ENCODE data around the gene MMEL1.
"Not testable (repeated sequence)": the region's sequence is repeated elsewhere in the genome, so short reads cannot be mapped to it uniquely, and the experiment has no call there.

MMEL1 gene, protein sequence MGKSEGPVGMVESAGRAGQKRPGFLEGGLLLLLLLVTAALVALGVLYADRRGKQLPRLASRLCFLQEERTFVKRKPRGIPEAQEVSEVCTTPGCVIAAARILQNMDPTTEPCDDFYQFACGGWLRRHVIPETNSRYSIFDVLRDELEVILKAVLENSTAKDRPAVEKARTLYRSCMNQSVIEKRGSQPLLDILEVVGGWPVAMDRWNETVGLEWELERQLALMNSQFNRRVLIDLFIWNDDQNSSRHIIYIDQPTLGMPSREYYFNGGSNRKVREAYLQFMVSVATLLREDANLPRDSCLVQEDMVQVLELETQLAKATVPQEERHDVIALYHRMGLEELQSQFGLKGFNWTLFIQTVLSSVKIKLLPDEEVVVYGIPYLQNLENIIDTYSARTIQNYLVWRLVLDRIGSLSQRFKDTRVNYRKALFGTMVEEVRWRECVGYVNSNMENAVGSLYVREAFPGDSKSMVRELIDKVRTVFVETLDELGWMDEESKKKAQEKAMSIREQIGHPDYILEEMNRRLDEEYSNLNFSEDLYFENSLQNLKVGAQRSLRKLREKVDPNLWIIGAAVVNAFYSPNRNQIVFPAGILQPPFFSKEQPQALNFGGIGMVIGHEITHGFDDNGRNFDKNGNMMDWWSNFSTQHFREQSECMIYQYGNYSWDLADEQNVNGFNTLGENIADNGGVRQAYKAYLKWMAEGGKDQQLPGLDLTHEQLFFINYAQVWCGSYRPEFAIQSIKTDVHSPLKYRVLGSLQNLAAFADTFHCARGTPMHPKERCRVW

DNA sequence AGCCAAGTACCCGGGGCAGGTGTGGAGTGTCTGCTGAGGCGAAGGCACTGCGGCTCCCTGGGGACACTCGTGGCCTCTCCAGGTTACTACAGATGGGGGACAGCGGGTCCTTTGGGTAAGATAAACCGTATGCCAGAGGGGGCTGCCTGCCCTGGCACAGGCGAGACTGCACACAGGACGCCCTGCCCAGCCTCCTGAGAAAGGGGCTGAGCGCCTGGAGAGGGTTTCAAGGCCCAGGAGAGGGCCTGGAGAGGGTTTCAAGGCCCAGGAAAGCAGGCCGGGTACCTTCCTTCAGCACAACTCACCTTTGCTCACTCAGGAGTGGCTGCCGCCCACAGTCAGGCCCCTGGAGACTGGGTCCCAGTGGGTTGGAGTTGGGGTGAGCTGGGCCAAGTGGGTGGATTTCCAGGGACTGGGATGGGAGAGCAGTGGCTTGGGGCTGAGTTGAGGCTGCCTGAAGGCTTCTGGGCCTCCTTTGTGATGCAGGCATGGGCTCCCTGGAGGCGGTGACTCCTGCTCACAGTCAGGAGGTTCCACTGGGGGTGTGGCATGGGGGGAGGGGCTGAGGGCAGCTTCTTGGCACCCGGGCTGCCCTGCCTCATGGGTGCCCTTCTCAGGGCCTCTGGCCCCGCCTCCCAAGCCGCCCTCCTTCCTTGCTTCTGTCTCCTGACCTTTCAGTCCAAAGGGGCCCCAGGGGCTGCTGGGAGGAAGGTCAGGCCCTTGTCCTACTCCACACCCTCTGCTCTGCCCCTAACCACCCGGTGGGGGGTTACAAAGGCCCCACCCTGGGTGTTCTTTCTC lies at the start of gene MMEL1:
Gene MMEL1 (minus strand): TSS at position 456 of the 801 bp plus-strand sequence. CDS start 3,532 bp downstream, outside the sequence.
- ChIA-PET CTCF (interaction anchor here (0.8 kb wide), 1 partner anchor 184 kb away, joined by 3 read pairs; no protein-coding TSS in a partner anchor), POLR2A (no interaction called here)
- TF ChIP-seq, protein P1, sequence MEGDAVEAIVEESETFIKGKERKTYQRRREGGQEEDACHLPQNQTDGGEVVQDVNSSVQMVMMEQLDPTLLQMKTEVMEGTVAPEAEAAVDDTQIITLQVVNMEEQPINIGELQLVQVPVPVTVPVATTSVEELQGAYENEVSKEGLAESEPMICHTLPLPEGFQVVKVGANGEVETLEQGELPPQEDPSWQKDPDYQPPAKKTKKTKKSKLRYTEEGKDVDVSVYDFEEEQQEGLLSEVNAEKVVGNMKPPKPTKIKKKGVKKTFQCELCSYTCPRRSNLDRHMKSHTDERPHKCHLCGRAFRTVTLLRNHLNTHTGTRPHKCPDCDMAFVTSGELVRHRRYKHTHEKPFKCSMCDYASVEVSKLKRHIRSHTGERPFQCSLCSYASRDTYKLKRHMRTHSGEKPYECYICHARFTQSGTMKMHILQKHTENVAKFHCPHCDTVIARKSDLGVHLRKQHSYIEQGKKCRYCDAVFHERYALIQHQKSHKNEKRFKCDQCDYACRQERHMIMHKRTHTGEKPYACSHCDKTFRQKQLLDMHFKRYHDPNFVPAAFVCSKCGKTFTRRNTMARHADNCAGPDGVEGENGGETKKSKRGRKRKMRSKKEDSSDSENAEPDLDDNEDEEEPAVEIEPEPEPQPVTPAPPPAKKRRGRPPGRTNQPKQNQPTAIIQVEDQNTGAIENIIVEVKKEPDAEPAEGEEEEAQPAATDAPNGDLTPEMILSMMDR (IDR thresholded peaks at IDR 0.05; ENCODE audit: control extremely low read depth, extremely low read depth, low read depth, missing control alignments) = no peak
- DNase-seq (ENCODE audit: extremely low spot score) = peak; percentile 18

DNA sequence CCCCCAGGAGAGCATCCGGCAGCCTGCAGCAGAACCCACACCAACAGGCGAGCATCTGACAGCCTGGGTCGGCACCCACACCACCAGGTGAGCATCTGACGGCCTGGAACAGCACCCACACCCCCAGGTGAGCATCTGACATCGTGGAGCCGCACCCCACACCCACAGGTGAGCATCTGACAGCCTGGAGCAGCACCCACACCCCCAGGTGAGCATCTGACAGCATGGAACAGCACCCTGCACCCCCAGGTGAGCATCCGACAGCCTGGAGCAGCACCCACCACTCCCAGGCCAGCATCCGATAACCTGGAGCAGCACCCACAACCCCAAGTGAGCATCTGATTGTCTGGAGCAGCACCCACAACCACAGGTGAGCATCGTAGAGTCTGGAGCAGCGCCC lies 43.9 kb upstream of the MMEL1 start:
- DNase-seq (ENCODE audit: extremely low spot score); CTCF ChIA-PET; POLR2A ChIA-PET: not testable (repeated sequence)

DNA sequence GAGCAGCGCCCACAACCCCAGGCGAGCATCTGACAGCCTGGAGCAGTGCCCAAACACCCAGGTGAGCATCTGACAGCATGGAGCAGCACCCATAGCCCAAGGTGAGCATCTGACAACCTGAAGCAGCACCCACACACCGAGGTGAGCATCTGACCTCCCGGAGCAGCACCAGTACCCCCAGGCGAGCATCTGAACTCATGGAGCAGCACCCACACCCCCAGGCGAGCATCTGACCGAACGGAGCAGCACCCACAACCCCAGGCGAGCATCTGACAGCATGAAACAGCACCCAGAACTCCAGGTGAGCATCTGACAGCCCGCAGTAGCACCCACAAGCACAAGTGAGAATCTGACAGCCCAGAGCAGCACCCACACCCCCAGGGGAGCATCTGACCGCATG lies 38.8 kb upstream of the MMEL1 start:
- CTCF ChIA-PET; DNase-seq (ENCODE audit: extremely low spot score); POLR2A ChIA-PET: not testable (repeated sequence)

DNA sequence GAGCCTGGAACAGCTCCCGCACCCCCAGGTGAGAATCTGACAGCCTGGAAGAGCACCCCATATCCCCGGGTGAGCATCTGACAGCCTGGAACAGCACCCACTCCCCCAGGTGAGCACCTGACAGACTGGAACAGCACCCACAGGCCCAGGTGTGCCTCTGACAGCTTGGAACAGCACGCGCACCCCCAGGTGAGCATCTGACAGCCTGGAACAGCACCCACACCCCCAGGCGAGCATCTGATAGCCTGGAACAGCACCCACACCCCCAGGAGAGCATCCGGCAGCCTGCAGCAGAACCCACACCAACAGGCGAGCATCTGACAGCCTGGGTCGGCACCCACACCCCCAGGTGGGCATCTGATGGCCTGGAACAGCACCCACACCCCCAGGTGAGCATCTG lies 27.0 kb upstream of the MMEL1 start:
- POLR2A ChIA-PET; CTCF ChIA-PET; DNase-seq (ENCODE audit: extremely low spot score): not testable (repeated sequence)

DNA sequence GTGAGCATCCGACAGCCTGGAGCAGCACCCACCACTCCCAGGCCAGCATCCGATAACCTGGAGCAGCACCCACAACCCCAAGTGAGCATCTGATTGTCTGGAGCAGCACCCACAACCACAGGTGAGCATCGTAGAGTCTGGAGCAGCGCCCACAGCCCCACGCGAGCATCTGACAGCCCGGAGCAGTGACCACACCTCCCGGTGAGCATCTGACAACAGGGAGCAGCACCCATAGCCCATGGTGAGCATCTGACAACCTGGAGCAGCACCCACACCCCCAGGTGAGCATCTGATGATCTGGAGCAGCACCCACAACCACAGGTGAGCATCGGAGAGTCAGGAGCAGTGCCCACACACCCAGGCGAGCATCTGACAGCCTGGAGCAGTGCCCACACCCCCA lies 25.1 kb upstream of the MMEL1 start:
- CTCF ChIA-PET = not testable (repeated sequence)

DNA sequence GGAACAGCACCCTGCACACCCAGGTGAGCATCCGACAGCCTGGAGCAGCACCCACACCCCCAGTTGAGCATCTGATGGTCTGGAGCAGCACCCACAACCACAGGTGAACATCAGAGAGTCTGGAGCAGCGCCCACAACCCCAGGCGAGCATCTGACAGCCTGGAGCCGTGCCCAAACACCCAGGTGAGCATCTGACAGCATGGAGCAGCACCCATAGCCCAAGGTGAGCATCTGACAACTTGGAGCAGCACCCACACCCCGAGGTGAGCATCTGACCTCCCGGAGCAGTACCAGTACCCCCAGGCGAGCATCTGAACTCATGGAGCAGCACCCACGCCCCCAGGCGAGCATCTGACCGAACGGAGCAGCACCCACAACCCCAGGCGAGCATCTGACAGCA lies 24.3 kb upstream of the MMEL1 start:
- CTCF ChIA-PET; DNase-seq (ENCODE audit: extremely low spot score); POLR2A ChIA-PET: not testable (repeated sequence)

More for the DNA sequence above, 25.1 kb upstream of the MMEL1 start:
- DNase-seq (ENCODE audit: extremely low spot score); POLR2A ChIA-PET: not testable (repeated sequence)

DNA sequence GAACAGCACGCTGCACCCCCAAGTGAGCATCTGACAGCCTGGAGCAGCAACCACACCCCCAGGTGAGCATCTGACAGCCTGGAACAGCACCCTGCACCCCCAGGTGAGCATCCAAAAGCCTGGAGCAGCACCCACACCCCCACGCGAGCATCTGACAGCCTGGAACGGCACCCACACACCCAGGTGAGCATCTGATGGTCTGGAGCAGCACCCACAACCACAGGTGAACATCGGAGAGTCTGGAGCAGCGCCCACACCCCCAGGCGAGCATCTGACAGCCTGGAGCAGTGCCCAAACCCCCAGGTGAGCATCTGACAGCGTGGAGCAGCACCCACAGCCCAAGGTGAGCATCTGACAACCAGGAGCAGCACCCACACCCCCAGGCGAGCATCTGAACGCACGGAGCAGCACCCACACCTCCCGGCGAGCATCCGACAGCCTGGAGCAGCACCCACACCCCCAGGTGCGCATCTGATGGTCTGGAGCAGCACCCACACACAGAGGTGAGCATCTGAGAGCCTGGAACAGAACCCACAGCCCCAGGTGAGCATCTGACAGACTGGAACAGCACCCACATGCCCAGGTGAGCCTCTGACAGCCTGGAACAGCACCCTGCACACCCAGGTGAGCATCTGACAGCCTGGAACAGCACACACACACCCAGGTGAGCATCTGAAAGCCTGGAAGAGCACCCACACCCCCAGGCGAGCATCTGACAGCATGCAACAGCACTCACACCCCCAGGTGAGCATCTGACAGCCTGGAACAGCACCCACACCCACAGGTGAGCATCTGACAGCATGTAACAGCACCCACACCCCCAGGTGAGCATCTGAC lies 23.0 kb upstream of the MMEL1 start:
- POLR2A ChIA-PET; DNase-seq (ENCODE audit: extremely low spot score); CTCF ChIA-PET: not testable (repeated sequence)

DNA sequence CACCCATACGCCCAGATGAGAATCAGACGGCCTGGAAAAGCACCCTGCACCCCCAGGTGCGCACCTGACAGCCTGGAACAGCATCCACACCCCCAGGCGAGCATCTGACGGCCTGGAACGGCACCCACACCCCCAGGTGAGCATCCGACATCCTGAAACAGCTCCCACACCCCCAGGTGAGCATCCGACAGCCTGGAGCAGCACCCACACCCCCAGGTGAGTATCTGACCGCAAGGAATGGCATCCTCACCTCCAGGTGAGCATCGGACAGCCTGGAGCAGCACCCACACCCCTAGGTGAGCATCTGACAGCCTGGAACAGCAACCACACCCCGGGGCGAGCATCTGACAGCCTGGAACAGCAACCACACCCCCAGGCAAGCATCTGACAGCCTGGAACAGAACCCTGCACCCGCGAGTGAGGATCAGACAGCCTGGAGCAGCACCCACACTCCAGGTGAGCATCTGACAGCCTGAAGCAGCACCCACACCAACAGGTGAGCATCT lies 21.7 kb upstream of the MMEL1 start:
- POLR2A ChIA-PET, CTCF ChIA-PET: not testable (repeated sequence)
- DNase-seq (ENCODE audit: extremely low spot score) = peak; percentile 29

DNA sequence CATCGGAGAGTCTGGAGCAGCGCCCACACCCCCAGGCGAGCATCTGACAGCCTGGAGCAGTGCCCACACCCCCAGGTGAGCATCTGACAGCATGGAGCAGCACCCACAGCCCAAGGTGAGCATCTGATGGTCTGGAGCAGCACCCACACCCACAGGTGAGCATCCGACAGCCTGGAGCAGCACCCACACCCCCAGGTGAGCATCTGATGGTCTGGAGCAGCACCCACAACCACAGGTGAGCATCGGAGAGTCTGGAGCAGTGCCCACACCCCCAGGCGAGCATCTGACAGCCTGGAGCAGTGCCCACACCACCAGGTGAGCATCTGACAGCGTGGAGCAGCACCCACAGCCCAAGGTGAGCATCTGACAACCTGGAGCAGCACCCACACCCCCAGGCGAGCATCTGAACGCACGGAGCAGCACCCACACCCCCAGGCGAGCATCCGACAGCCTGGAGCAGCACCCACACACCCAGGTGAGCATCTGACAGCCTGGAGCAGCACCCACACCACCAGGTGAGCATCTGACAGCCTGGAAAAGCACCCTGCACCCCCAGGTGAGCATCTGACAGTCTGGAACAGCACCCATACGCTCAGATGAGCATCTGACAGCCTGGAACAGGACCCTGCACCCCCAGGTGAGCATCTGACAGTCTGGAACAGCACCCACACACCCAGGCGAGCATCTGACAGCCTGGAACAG lies 21.1 kb upstream of the MMEL1 start:
- CTCF ChIA-PET; DNase-seq (ENCODE audit: extremely low spot score); POLR2A ChIA-PET: not testable (repeated sequence)

DNA sequence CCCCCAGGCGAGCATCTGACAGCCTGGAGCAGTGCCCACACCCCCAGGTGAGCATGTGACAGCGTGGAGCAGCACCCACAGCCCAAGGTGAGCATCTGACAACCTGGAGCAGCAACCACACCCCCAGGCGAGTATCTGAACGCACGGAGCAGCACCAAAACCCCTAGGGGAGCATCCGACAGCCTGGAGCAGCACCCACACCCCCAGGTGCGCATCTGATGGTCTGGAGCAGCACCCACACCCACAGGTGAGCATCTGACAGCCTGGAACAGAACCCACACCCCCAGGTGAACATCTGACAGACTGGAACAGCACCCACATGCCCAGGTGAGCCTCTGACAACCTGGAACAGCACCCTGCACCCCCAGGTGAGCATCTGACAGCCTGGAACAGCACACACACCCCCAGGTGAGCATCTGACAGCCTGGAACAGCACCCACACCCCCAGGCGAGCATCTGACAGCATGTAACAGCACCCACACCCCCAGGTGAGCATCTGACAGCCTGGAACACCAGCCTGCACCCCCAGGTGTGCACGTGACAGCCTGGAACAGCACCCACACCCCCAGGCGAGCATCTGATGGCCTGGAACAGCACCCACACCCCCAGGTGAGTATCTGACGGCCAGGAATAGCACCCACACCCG lies 20.2 kb upstream of the MMEL1 start:
- POLR2A ChIA-PET; CTCF ChIA-PET; DNase-seq (ENCODE audit: extremely low spot score): not testable (repeated sequence)

DNA sequence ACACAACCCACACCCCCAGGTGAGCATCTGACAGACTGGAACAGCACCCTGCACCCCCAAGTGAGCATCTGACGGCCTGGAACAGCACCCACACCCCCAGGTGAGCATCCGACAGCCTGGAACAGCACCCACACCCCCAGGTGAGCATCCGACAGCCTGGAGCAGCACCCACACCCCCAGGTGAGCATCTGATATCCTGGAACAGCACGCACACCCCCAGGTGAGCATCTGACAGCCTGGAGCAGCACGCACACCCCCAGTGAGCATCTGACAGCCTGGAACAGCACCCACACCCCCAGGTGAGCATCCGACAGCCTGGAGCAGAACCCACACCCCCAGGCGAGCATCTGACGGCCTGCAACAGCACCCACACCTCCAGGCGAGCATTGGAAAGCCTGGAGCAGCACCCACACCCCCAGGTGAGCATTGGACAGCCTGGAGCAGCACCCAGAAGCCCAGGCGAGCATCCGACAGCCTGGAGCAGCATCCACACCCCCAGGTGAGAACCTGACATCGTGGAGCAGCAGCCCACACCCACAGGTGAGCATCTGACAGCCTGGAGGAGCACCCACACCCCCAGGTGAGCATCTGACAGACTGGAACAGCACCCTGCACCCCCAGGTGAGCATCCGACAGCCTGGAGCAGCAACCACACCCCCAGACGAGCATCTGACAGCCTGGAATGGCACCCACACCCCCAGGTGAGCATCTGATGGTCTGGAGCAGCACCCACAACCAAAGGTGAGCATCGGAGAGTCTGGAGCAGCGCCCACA lies 19.5 kb upstream of the MMEL1 start:
- DNase-seq (ENCODE audit: extremely low spot score); CTCF ChIA-PET; POLR2A ChIA-PET: not testable (repeated sequence)

Measured in GM10248 (cell line).